SK-N-SH (cell line): ENCODE measurements around the gene ZNF107. TPM values are rescaled to one million over a fixed set of nuclear protein-coding genes. Genes with fewer than 3 reads are reported as not detected.

Experiments used
- CTCF ChIA-PET: fragments of 300-600, 350-600 bp; formaldehyde crosslinking; extraction: SDS; loops from one replicate; lab custom pipeline; 2021; lab: Yijun Ruan, JAX
- POLR2A ChIA-PET: fragments of 350-600 bp; sonication (Branson Sonifier 250); formaldehyde crosslinking; extraction: SDS; loops from one replicate; lab custom pipeline; 2020; ENCODE audit warnings: antibody characterized with exemption, inconsistent platforms; lab: Yijun Ruan, JAX
- DNase-seq: peaks from one replicate; pipeline ENCODE4 v3.0.0; 2012
- H2AFZ ChIP-seq: fragments of 200-600 bp; sonication (generic); 2 replicates; pipeline ENCODE4 v1.8.1; 2016; ENCODE audit warnings: antibody characterized with exemption, mild to moderate bottlenecking, low read depth
- H3F3A ChIP-seq: fragments of 200-600 bp; sonication (generic); replicated peaks from 2 replicates; pipeline ENCODE3; 2016; ENCODE audit warnings: antibody characterized with exemption, mild to moderate bottlenecking; ENCODE audit not compliant: insufficient read depth
- H3K27ac ChIP-seq, 2 experiments: fragments of 200-500 bp in 1 of 2; fragments of 200-600 bp in 1 of 2; sonication (Bioruptor generic) in 1 of 2; sonication (generic), shearing (Covaris generic) in 1 of 2; 2 replicates each; pipeline versions ENCODE4 v1.5.1 to v1.6.1; 2014 to 2016; ENCODE audit warnings: low read depth in 2 of 2, inconsistent platforms in 1 of 2, low read length in 1 of 2, mild to moderate bottlenecking in 1 of 2, mixed read lengths in 1 of 2
- H3K27me3 ChIP-seq: fragments of 200-600 bp; sonication (generic), shearing (Covaris generic); 2 replicates; pipeline ENCODE4 v1.6.1; 2016; ENCODE audit warnings: mixed run types; ENCODE audit not compliant: insufficient read depth
- H3K36me3 ChIP-seq, 2 experiments: fragments of 200-500 bp in 1 of 2; fragments of 200-600 bp in 1 of 2; sonication (Bioruptor generic) in 1 of 2; sonication (generic) in 1 of 2; replicated peaks in 1 of 2; 2 replicates each; pipeline versions ENCODE3 to v1.5.1; 2014 to 2016; ENCODE audit warnings: low read length in 1 of 2, mild to moderate bottlenecking in 1 of 2; ENCODE audit not compliant: insufficient read depth in 2 of 2, control insufficient read depth in 1 of 2
- H3K4me1 ChIP-seq, 2 experiments: fragments of 200-500 bp in 1 of 2; fragments of 200-600 bp in 1 of 2; sonication (Bioruptor generic) in 1 of 2; sonication (generic), shearing (Covaris generic) in 1 of 2; 2 replicates each; pipeline versions ENCODE4 v1.5.1 to v1.6.1; 2014 to 2016; ENCODE audit warnings: low read depth in 1 of 2, low read length in 1 of 2, mixed run types in 1 of 2; ENCODE audit not compliant: insufficient read depth in 2 of 2, control insufficient read depth in 1 of 2
- H3K4me2 ChIP-seq: fragments of 200-600 bp; sonication (generic), shearing (Covaris generic); 2 replicates; pipeline ENCODE4 v1.6.1; 2017; ENCODE audit warnings: mixed run types
- H3K4me3 ChIP-seq, 2 experiments: fragments of 200-500 bp in 1 of 2; fragments of 200-600 bp in 1 of 2; sonication (Bioruptor generic) in 1 of 2; sonication (generic), shearing (Covaris generic) in 1 of 2; 2 replicates each; pipeline versions ENCODE4 v1.5.1 to v1.8.1; 2014 to 2016; ENCODE audit warnings: low read depth in 2 of 2, inconsistent platforms in 1 of 2, low read length in 1 of 2, mild to moderate bottlenecking in 1 of 2, mixed read lengths in 1 of 2, moderate library complexity in 1 of 2
- H3K79me2 ChIP-seq: fragments of 200-600 bp; sonication (generic); 2 replicates; pipeline ENCODE4 v1.8.1; 2017; ENCODE audit warnings: mild to moderate bottlenecking; ENCODE audit not compliant: insufficient read depth
- H3K9ac ChIP-seq: fragments of 200-600 bp; sonication (generic); 2 replicates; pipeline ENCODE4 v1.6.1; 2017; ENCODE audit warnings: mixed run types
- H3K9me2 ChIP-seq: fragments of 200-600 bp; sonication (generic); 2 replicates; pipeline ENCODE4 v1.6.1; 2017; ENCODE audit warnings: mixed run types
- H3K9me3 ChIP-seq: fragments of 200-600 bp; sonication (generic); 2 replicates; pipeline ENCODE4 v1.6.1; 2017; ENCODE audit warnings: mixed run types, mild to moderate bottlenecking, moderate library complexity
- H4K20me1 ChIP-seq: fragments of 200-600 bp; sonication (generic); 2 replicates; pipeline ENCODE4 v1.6.1; 2017; ENCODE audit warnings: mild to moderate bottlenecking, mixed run types; ENCODE audit not compliant: insufficient read depth
- FOSL2 ChIP-seq: IDR thresholded peaks from 2 replicates; pipeline ENCODE4 v1.4.0; 2012; ENCODE audit warnings: low read depth, mild to moderate bottlenecking, moderate library complexity, borderline replicate concordance
- GABPA ChIP-seq: IDR thresholded peaks from 2 replicates; pipeline ENCODE4 v1.4.0; 2012; ENCODE audit warnings: low read depth, mild to moderate bottlenecking
- JUND ChIP-seq: IDR thresholded peaks from 2 replicates; pipeline ENCODE4 v1.4.0; 2012
- NFIC ChIP-seq: IDR thresholded peaks from 2 replicates; pipeline ENCODE4 v1.4.0; 2012; ENCODE audit warnings: borderline replicate concordance
- POLR2AphosphoS5 ChIP-seq: IDR thresholded peaks from 2 replicates; pipeline ENCODE4 v1.6.1; 2012; ENCODE audit warnings: low read depth, low read length
- RFX5 ChIP-seq: IDR thresholded peaks from 2 replicates; pipeline ENCODE4 v1.6.1; 2012; ENCODE audit warnings: mild to moderate bottlenecking, improper control_type of control experiment, low read length
- RXRA ChIP-seq: IDR thresholded peaks from 2 replicates; pipeline ENCODE4 v1.4.0; 2012; ENCODE audit warnings: low read depth, mild to moderate bottlenecking, borderline replicate concordance
- SIN3A ChIP-seq: IDR thresholded peaks from 2 replicates; pipeline ENCODE4 v1.6.1; 2012; ENCODE audit warnings: low read depth, mild to moderate bottlenecking, low read length, moderate library complexity, borderline replicate concordance
- WGBS: methylation state at CpG from one replicate; pipeline ENCODE4 v1.1.6; 2017; ENCODE audit warnings: low lambda C conversion rate; 5-methylcytosine and 5-hydroxymethylcytosine counted together
- polyA plus RNA-seq, 3 experiments: library from polyadenylated mRNA; depleted of rRNA; stranded (reverse); fragments of >200 nt; gene quantifications; 2 replicates each; pipeline ENCODE4 v1.2.3, GENCODE V29; 2012
- small RNA-seq, 7 experiments: library from RNA; depleted of rRNA; stranded (forward); fragments of <200 nt; gene quantifications; one replicate each; pipeline ENCODE3, GENCODE V24; 2012
- TF ChIP-seq, protein P1 (sequence below): fragments of 150-350 bp; IDR thresholded peaks from 2 replicates; pipeline ENCODE4 v1.6.1; 2017; ENCODE audit warnings: antibody characterized with exemption, low read length, low read depth, borderline replicate concordance
- TF ChIP-seq, protein P2 (sequence below): IDR thresholded peaks from 2 replicates; pipeline ENCODE4; 2012

The ZNF107 gene
- polyA plus RNA-seq, 1 of the 3 experiments (the other 2 are of a cell fraction) = 2.0 TPM

GRCh38 chr7:64755865-64756264 is 89.9 kb downstream of the ZNF107 start:
- no peak overlapping the region for H2AFZ ChIP-seq

DNA sequence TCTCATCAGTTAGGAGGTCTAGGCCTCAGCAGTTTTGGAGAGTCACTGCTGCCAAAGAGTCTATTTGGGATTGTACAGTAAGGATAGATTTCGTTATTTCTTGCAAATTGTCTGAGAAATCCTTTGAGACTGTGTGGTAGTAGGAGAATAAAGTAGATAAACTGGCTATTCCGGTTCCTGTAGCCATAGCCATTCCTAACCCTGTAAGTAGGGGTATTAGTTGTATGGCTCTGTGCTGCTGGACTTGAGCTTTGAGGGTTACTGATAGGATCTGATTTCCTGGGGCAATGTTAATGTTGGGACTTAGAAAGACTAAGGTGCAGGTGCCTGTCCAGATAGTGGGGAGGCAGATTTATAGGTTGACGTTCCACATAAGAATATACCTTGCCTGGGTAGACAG is 92.2 kb downstream of the ZNF107 start:
- Histone ChIP-seq H3K36me3 (no peaks in the 10 kb centered on the region), H2AFZ (no peak overlapping the region), H3K27ac (no peak overlapping the region), H3K4me1 (no peaks in the 10 kb centered on the region), H3F3A (no peaks in the 10 kb centered on the region)
- POLR2A ChIA-PET = no interaction called here
- TF ChIP-seq SIN3A (no peak), JUND (no peak), POLR2AphosphoS5 (no peak), RXRA (no peak)
- TF ChIP-seq, protein P1, sequence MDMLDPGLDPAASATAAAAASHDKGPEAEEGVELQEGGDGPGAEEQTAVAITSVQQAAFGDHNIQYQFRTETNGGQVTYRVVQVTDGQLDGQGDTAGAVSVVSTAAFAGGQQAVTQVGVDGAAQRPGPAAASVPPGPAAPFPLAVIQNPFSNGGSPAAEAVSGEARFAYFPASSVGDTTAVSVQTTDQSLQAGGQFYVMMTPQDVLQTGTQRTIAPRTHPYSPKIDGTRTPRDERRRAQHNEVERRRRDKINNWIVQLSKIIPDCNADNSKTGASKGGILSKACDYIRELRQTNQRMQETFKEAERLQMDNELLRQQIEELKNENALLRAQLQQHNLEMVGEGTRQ = no peak
- TF ChIP-seq, all 33 proteins: peak for 0
- no peaks in the 10 kb centered on the region for H3K9me3 ChIP-seq
- no peaks in the 10 kb centered on the region for H3K9me2 ChIP-seq
- H3K9ac ChIP-seq = no peak overlapping the region
- no peak for DNase-seq
- no peaks in the 10 kb centered on the region for H3K79me2 ChIP-seq
- WGBS = 10% methylated on average over 3 of the region's 3 CpGs
- CTCF ChIA-PET = no interaction called here
- no peak overlapping the region for H3K4me2 ChIP-seq
- no peaks in the 10 kb centered on the region for H3K27me3 ChIP-seq
- H3K4me3 ChIP-seq = no peak overlapping the region
- H4K20me1 ChIP-seq = no peaks in the 10 kb centered on the region

More at GRCh38 chr7:64755865-64756264, 89.9 kb downstream of the ZNF107 start:
- DNase-seq = no peak
- H3K4me2 ChIP-seq = no peak overlapping the region
- no peak overlapping the region for H3K27ac ChIP-seq
- H3K4me1 ChIP-seq = no peaks in the 10 kb centered on the region
- H3K9ac ChIP-seq = no peak overlapping the region
- TF ChIP-seq GABPA (no peak), RFX5 (no peak), FOSL2 (no peak), NFIC (no peak), POLR2AphosphoS5 (no peak), RXRA (no peak)
- TF ChIP-seq, protein P2, sequence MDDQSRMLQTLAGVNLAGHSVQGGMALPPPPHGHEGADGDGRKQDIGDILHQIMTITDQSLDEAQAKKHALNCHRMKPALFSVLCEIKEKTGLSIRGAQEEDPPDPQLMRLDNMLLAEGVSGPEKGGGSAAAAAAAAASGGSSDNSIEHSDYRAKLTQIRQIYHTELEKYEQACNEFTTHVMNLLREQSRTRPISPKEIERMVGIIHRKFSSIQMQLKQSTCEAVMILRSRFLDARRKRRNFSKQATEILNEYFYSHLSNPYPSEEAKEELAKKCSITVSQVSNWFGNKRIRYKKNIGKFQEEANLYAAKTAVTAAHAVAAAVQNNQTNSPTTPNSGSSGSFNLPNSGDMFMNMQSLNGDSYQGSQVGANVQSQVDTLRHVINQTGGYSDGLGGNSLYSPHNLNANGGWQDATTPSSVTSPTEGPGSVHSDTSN = no peak
- TF ChIP-seq, protein P1 = no peak
- TF ChIP-seq, all 33 proteins: peak for 0
- no peaks in the 10 kb centered on the region for H3K79me2 ChIP-seq
- no peaks in the 10 kb centered on the region for H3K9me2 ChIP-seq
- WGBS = 42% methylated on average over 3 of the region's 3 CpGs
- H3K27me3 ChIP-seq = no peaks in the 10 kb centered on the region
- H3K4me3 ChIP-seq = no peak overlapping the region
- H3K36me3 ChIP-seq = no peaks in the 10 kb centered on the region
- no peaks in the 10 kb centered on the region for H4K20me1 ChIP-seq
- ChIA-PET POLR2A (no interaction called here), CTCF (no interaction called here)
- H3K9me3 ChIP-seq = no peaks in the 10 kb centered on the region
- H3F3A ChIP-seq = no peaks in the 10 kb centered on the region

Small RNAs within 50 kb of the gene (small RNA-seq; reads per million reads assigned to genes)
- gene MIR6839 = 0.29 to 10.8 (median 3.2) reads per million in 7 experiments

Other genes starting within 250 kb of the ZNF107 start
- 1.6 and 2.8 TPM in 2 replicates for gene ZNF680, start 103.1 kb upstream of the ZNF107 start, polyA plus RNA-seq (2012; rRNA removed)
- 4.9 and 6.6 TPM in 2 replicates for gene ZNF138, start 128.3 kb downstream of the ZNF107 start, polyA plus RNA-seq (2012; rRNA removed)
- gene ZNF273, start 237.1 kb downstream of the ZNF107 start, polyA plus RNA-seq (2012; rRNA removed) = 2.3 and 3.0 TPM in 2 replicates